HG03196 (cell line): ENCODE data around the gene NR2F1.

Experiments used
- ATAC-seq: cut with Tn5 transposase; IDR thresholded peaks from one replicate; pipeline ENCODE4 v1.9.1; 2021; ENCODE audit not compliant: unreplicated experiment

NR2F1 gene

GRCh38 chr5:93603793-93604643, 21.0 kb downstream of the NR2F1 start:
- ATAC-seq, result no peak

DNA sequence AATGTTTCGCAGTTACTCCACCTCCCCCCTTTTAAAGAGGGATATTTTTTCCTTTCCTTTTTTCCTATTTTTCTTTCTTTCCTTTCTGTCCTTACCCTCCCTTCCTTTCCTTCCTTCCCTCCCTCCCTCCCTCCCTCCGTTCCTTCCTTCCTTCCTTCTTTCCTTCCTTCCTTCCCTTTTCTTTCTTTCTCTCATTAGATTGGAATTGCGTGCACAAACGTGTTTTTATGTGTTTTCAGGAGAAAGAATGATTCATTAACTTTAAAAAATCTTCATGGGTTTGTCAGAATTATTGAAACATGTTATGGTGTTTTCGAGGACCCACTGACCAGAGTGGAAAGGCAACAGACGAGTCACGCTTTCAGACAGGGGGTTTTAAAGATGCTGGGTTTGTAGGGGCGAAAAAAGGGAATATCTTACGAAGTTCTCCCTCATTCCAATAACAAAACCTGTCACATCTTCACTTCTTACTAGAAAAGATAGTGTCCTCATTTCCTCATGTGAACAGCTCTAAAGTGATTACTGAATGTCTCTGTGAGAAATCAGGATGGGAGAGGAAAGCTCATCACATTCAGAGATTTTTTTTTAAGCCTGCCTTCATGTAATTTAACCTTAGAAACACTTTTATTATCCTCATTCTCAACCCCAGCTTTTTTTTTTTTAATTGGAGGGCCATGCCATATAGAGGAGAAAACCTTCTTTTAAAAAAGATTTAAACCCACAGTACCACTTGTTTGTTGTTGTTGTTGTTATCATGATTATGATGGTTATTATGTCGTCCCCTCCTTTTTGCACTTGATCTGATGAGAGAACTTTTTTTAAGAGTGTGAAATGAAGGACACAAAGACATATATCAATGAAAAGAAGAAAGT, 21.9 kb downstream of the NR2F1 start:
- ATAC-seq, result no peak

- ATAC-seq, result no peak
Observed at GRCh38 chr5:93606382-93606752, 23.3 kb downstream of the NR2F1 start.

GRCh38 chr5:93607367-93608258, 24.6 kb downstream of the NR2F1 start:
- ATAC-seq, result peak; percentile 72

DNA sequence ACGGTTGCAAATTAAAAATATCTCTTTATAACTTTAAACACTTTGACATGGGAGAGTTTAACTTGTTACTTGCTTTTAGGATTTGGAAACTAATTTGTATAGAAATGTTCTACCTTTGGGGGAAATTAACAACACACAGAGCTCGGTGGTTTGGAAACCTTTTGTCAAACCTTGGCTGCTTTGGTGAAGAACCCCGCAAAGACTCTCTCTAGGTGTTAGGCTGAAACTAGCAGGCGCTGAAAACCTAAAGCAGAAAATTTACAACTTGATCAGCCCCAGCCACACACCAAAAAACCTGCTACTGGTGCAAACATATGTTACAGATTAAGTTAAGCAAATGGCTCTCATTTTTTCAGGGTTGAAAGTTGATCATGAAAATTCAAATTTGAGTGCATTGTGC, 25.8 kb downstream of the NR2F1 start:
- ATAC-seq, result no peak

GRCh38 chr5:93609762-93610161, 26.7 kb downstream of the NR2F1 start:
- no peak for ATAC-seq

DNA sequence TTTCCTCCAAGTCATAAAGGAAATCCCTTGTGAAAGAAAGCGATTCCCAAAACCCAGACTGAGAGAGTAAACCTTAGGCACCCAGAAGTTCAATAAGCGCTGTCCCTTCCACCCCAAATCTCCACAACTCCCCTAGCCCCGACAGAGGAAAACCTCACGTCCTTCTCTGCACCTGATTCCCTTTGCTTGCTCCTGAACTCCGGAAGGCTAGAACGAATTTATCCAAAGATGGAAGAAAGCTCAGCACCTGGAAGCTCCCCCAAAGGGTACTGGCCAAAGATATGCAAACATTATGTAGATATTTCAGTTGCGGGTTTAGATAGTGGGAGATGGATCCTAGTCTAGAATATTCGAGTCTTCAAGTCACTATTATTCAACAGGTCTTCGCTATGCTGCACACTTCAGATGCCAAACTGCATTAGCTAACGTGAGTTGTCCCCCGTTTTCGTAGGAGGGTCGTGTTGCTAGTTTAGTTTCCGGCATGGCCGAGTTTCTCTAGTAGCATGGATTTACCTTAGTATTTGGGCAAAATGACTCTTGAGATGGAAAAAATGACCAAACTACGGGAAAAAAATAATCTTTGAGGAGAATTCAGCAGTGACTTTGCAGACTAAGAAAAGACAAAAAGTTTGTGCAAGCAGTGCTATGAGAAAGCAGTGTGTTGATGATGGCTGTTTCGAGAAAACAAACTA, 27.7 kb downstream of the NR2F1 start:
- no peak for ATAC-seq

GRCh38 chr5:93611273-93611975, 28.4 kb downstream of the NR2F1 start:
- ATAC-seq, result no peak

DNA sequence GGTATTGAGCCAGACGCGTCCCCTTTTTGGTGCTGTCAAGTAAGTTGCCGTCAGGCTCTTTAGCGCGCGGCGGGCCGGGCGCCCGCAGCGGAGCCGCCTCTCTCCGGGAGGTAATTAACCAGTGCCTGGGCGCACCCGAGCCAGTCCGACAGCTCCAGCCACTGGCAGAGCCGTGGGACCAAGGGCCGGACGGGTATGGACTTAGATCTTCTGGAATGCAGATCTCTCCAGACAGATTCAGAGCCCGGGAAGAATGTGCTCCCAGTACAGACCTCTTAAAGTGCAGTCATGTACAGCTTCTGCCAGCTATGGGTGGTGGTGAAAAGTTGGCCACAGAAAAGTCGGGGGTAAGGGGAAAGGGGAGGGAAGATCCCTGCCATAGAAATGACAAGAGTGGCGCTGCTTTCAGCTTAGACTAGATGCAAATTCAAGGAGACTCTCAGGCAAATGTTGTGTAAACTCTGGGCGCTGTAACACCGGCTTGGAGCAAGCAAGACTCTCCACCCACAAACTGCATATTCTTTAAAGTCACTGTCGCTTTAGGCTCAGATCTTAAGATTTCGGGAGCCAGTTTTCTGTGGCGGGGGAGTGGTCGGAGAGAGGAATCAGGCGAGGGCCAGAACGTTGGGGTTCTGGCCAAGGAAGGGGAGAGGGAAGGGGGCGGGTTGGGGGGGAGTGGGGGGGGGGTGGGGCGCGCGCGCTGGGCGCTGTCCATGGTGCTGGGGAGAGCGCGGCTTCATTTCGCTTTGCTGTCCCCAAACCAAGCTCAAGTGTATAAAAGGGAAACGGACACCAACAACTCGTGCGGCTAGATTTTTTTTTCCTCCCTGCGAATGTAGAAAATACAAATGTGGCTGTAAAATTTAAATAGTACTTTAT, 29.2 kb downstream of the NR2F1 start:
- ATAC-seq, result no peak

DNA sequence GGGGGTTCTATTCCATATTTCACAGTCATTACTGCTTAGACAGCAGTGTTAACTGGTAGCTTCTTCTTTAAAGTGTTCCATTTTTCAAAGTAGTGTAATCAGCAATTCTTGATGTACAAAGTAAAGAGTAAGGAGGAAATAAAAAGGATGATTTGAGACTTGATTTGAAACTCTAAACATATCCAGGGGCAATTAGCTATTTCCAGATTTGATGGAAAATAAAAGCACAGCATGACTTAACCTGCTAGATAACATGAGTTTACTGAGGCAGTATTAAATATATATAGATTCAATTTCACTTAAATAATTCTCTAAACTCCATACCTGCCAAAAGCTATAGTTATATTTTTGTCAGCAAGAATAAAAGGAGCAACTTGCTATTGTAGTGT, 29.8 kb downstream of the NR2F1 start:
- no peak for ATAC-seq

- no peak for ATAC-seq
Observed at GRCh38 chr5:93616538-93617174, 33.6 kb downstream of the NR2F1 start.

DNA sequence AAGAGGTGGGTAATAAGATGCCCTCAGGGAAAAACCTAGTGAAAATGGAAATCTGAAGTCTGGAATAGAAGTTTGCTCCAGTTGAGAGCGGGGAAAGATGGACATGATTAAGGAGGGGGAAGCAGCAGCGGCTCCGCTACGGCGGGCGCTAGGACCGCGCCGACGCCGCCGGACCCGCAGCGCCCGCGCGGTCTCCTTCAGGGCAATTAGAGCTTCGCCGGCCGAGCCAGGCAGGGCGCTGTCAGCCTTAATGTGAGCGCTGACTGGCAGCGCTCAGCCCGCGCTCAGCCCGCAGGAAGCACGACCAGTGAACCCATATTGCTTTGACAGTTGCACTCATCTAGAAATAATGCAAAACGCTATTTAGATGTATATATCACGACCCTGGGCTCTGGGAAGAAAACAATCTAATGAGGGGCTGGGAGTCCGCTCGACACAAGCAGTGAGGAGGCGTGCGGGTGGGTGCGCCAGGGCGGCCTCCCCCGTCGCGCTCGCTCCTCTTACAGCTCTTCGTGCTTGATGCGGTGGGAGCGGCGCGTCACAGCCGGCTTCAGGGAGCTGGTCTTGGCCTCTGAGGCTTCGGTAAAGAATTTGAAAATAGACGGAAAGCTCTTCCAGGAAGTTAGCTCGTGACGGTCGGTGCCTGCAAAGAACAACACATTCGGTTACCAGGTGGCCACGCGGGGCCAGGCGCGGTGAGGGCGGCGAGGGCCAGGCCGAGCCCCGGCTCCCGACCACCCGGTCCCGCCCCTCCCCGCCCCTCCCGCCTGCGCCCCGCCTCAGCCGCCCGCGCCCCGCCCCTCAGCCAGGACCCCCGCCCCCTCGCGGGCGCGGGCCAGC, 37.7 kb downstream of the NR2F1 start:
- peak; percentile 99 for ATAC-seq

- ATAC-seq, result peak; percentile 8
Observed at GRCh38 chr5:93621327-93621798, 38.3 kb downstream of the NR2F1 start.

DNA sequence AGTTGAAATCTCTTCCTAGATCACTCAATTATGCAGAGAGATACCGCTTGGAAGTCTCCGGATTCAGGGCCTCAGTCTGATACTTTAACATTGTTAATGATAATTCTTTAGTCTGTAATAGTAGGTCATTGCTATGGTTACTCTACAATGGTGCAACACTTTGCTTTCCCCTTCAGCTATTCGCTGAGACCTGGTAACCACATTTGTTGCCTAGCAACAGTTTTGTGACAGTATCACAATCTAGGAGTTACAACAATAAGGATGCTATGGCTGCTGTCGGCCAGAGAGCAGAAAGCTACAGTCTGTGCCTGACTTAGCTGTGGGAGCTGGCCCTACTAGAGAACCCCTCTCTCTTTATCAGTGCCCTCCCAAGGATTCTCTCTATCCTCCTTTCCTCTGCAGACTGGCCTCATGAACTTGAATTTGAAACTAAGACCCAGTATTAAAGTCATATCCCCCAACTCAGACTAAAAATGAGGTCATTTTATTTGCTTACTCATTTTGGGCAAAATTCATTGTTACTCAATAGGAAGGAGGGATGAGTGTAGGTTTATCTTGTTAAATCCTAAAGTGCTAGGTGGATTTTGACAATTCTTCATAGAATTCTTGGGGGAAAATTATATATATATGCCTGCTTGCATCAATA, 39.3 kb downstream of the NR2F1 start:
- no peak for ATAC-seq

- ATAC-seq, result no peak
Observed at GRCh38 chr5:93623153-93623552, 40.1 kb downstream of the NR2F1 start.

DNA sequence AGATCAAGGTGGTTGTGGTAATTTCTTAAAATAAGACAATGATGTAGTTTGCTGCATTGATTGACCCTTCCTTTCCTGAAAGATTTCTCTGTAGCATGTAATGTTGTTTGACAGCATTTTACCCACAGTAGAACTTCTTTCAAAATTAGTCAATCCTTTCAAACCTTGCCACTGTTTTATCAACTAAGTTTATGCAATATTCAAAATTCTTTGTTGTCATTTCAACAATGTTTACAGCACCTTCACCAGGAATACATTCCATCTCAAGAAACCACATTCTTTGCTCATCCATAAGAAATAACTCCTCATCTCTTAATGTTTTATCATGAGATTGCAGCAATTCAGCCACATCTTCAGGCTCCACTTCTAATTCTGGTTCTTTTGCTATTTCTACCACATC, 43.8 kb downstream of the NR2F1 start:
- no peak for ATAC-seq

- no peak for ATAC-seq
Observed at GRCh38 chr5:93632327-93632726, 49.3 kb downstream of the NR2F1 start.
